Choroid plexus epithelial cell (primary cell): ENCODE data around the gene LCN15.
"Not testable (repeated sequence)": the region's sequence is repeated elsewhere in the genome, so short reads cannot be mapped to it uniquely, and the experiment has no call there.

Experiments
- DNase-seq: peaks from one replicate; pipeline ENCODE4 v3.0.0-alpha.2; 2010; ENCODE audit warnings: low read depth
- H3K4me3 ChIP-seq: 2 replicates; pipeline ENCODE4 v1.5.1; 2011; ENCODE audit warnings: low read depth, mild to moderate bottlenecking, control low read depth, low read length, moderate library complexity
- CTCF ChIP-seq: conservative IDR thresholded peaks from 2 replicates; pipeline ENCODE4 v1.5.1; 2011; ENCODE audit warnings: low read depth, mild to moderate bottlenecking, control low read depth, inconsistent platforms, low read length, moderate library complexity

The LCN15 gene

DNA sequence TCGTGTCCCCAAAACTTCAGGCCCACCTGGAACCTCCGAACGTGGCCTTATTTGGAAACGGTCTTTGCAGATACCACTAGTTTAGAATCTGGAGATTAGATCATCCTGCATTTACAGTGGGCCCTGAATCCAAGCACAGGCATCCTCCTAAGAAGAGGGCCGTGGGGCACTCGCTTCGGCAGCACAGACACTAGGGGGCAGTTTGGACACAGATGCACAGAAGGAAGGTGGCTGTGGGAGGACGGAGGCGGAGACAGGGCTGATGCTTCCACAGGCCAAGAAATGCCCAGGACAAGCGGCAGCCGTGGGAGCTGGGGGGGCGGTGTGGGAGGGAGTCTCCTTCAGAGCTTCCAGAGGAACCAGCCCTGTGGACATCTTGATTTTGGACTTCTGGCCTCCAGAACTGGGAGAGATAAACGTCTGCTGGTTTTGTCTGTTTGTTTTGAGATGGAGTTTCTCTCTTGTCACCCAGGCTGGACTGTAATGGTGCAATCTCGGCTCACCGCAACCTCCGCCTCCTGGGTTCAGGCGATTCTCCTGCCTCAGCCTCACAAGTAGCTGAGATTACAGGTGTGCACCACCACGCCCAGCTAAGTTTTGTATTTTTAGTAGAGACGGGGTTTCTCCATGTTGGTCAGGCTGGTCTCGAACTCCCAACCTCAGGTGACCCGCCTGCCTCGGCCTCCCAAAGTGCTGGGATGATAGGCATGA, 3.3 kb downstream of the LCN15 start:
- DNase-seq, result peak; percentile 78
- peak; percentile 80 for TF ChIP-seq CTCF
- H3K4me3 ChIP-seq, result not testable (repeated sequence)

DNA sequence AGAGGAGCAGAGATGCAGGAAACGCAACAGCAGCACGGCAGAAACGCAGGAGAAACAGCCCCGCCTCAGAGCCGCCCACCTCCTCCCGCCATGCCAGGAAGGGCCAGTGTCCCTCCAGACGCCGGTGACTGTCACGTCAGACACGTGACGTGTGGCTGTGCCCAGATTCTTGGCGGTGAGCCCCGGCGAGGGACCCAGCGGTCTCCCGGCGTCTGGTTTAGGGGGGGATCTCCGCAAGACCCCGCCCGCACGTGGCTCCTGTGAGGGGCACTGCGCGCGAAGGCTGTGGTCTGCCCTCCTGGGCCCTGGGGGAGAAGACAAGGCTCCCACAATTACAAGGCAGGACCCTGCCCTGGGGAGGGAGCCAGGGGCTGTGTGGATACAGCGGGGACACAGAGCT, 3.9 kb downstream of the LCN15 start:
- TF ChIP-seq CTCF, result no peak
- no peak for DNase-seq
- H3K4me3 ChIP-seq, result no peak overlapping the region

GRCh38 chr9:136759436-136760325, 4.6 kb downstream of the LCN15 start:
- H3K4me3 ChIP-seq, result no peak overlapping the region
- no peak for DNase-seq
- TF ChIP-seq CTCF, result no peak

GRCh38 chr9:136759001-136759400, 5.3 kb downstream of the LCN15 start:
- no peak for DNase-seq
- no peak for TF ChIP-seq CTCF
- no peak overlapping the region for H3K4me3 ChIP-seq

DNA sequence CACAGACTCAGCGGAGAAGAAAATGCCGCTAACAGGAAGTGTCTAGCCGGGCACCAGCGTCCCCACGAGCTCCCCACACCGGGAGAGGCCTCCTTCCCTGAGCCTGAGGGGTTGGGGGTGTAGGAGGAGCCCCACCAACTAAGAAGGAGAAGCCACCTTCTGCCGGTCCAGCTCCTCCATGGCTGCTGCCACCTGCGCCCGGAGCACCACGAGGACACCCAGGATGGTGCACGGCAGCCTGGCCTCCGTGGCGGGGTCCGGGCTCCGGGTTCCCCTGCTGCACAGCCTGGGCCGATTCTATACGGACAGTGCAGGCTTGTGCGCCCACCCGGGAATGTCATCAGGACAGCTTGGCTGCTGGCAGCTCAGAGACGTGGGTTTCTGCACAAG, 6.6 kb downstream of the LCN15 start:
- no peak for TF ChIP-seq CTCF
- DNase-seq, result no peak
- no peak overlapping the region for H3K4me3 ChIP-seq

GRCh38 chr9:136757328-136757727, 7.0 kb downstream of the LCN15 start:
- no peak for TF ChIP-seq CTCF
- DNase-seq, result no peak
- H3K4me3 ChIP-seq, result no peak overlapping the region

DNA sequence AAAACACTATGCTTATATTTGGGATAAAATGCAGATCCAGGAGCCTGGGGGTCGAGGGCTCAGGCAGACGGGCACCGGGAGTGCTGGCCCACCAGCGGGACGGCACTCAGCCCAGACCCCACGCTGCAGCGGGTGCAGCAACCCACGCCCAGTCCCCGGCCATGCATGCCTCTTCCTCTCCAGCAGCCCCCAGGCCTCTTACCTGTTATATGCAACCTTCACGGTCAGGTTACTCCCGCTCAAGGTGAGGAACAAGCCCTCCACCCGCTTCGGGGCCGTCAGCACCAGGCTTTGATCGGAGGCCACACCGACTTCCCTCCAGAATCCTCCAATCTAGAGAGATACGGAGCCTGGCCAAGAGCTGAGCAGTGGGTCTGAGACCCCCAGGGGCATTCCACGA, 7.5 kb downstream of the LCN15 start:
- H3K4me3 ChIP-seq, result no peak overlapping the region
- TF ChIP-seq CTCF, result no peak
- no peak for DNase-seq
